ENCODE data around the gene SLC9A1.

- TF ChIP-seq CTCF (IDR thresholded peaks at IDR 0.05): no peak
- no peak for TF ChIP-seq EZH2phosphoT487 (IDR thresholded peaks at IDR 0.05)
- no peak for TF ChIP-seq EZH2 (IDR thresholded peaks at IDR 0.05)
Observed at GRCh38 chr1:27154469-27154990, 395 bp downstream of the SLC9A1 start.

Measured in neural progenitor cell (in vitro differentiated cells).